ENCODE results near the gene UCP2.

DNA sequence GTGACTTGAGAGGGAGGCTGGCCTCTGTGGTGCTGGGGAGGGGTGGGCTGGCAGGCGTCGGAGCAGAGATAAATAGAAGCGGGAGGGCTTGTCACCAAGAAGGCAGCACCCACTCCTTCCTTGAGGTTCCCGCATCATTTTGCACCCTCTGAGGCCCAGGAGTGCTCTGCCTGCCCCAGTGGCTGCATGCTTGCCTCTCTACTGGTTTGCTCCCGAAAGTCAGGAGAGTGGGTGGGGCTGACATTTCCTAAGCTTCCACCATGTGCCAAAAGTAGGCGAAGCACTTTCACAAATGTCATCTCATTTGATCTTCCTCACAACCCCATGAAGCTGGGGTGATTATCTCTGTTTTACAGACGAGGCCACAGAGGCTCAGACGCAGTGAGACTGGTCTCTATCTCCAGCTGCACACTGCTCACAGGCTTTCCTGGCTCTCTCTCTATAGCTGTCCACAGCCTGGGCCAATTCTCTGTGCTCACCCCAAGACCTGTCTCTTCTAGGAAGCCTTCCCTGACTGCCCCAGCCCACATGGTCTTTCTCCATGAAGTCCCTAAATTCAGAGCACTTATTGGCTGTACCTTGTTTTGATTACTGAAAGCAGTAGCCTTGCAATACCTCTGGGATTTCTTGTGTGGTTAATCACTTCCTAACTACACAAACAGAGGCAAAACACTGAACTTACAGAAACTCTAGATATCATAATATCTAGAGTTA lies 28.9 kb upstream of the UCP2 start:
- TF ChIP-seq CTCF (IDR thresholded peaks at IDR 0.05; ENCODE audit: low read depth, low read length, poor library complexity, severe bottlenecking): no peak
- TF ChIP-seq EZH2phosphoT487 (IDR thresholded peaks at IDR 0.05; ENCODE audit: borderline replicate concordance, low read length): no peak

All from DOHH2 (cell line).